BJ (cell line): ENCODE data around the gene CTR9. TPM values are rescaled to one million over a fixed set of nuclear protein-coding genes. Genes with fewer than 3 reads are reported as not detected.

Experiments used
- CTCF ChIA-PET: fragments of 350-600 bp; formaldehyde crosslinking; extraction: SDS; loops from one replicate; lab custom pipeline; 2021; ENCODE audit warnings: antibody characterized with exemption, inconsistent platforms; lab: Yijun Ruan, JAX
- POLR2A ChIA-PET: fragments of 300-600 bp; sonication (Branson Sonifier 250); formaldehyde crosslinking; extraction: SDS; loops from one replicate; lab custom pipeline; 2021; ENCODE audit warnings: antibody characterized with exemption; lab: Charles Lee
- DNase-seq: peaks from one replicate; pipeline ENCODE4 v3.0.0-alpha.2; 2011; ENCODE audit warnings: low read depth
- H3K27me3 ChIP-seq: 2 replicates; pipeline ENCODE4 v1.6.0; 2011; ENCODE audit warnings: low read length; ENCODE audit not compliant: control insufficient read depth, insufficient read depth
- H3K36me3 ChIP-seq: 2 replicates; pipeline ENCODE4 v1.5.1; 2011; ENCODE audit warnings: low read length; ENCODE audit not compliant: control insufficient read depth, insufficient read depth
- H3K4me3 ChIP-seq: 2 replicates; pipeline ENCODE4 v1.5.1; 2011; ENCODE audit warnings: low read depth, mild to moderate bottlenecking, control low read depth, low read length
- polyA plus RNA-seq: library from polyadenylated mRNA; depleted of rRNA; stranded (reverse); fragments of >200 nt; gene quantifications from 2 replicates; pipeline ENCODE4 v1.2.3, GENCODE V29; 2011
- TF ChIP-seq, protein P1 (sequence below): IDR thresholded peaks from 2 replicates; pipeline ENCODE4 v1.5.1; 2011; ENCODE audit warnings: low read depth, mild to moderate bottlenecking, control low read depth, inconsistent platforms, low read length, moderate library complexity; ENCODE audit not compliant: insufficient read depth

The CTR9 gene
- polyA plus RNA-seq, 1 experiment, result 6.6 TPM

- no peak for DNase-seq
- TF ChIP-seq, protein P1, sequence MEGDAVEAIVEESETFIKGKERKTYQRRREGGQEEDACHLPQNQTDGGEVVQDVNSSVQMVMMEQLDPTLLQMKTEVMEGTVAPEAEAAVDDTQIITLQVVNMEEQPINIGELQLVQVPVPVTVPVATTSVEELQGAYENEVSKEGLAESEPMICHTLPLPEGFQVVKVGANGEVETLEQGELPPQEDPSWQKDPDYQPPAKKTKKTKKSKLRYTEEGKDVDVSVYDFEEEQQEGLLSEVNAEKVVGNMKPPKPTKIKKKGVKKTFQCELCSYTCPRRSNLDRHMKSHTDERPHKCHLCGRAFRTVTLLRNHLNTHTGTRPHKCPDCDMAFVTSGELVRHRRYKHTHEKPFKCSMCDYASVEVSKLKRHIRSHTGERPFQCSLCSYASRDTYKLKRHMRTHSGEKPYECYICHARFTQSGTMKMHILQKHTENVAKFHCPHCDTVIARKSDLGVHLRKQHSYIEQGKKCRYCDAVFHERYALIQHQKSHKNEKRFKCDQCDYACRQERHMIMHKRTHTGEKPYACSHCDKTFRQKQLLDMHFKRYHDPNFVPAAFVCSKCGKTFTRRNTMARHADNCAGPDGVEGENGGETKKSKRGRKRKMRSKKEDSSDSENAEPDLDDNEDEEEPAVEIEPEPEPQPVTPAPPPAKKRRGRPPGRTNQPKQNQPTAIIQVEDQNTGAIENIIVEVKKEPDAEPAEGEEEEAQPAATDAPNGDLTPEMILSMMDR, result no peak
- ChIA-PET CTCF (interaction anchor here (0.9 to 1.7 kb wide), 4 partner anchors 8 to 991 kb away, joined by 3 to 7 read pairs (median 4); no protein-coding TSS in a partner anchor), POLR2A (interaction anchor here (0.6 kb wide), 1 partner anchor 61 kb away, joined by 4 read pairs; no protein-coding TSS in a partner anchor)
- Histone ChIP-seq H3K36me3 (peaks cover 9% of the 10 kb centered on the region), H3K4me3 (no peak overlapping the region), H3K27me3 (no peaks in the 10 kb centered on the region)
These were observed 45.1 kb downstream of the CTR9 start for GRCh38 chr11:10796191-10796590.

DNA sequence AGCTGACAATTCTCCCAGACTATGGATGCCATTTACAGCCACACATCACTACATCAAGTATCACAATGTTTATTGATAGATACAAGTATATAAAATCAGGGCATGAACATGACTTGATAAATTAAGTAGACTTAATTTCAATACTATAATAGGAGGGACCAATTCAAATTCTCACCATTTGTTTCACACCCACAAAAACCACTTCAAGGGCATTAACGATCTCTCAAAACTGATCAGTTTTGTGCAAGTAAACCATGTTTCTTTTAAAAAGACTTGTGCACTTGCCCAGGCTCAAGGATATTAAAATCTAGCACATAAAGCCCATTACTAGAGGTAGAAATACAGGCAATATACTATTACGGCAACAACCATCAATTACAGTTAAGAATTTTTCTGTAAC, 46.0 kb downstream of the CTR9 start:
- TF ChIP-seq, protein P1, result no peak
- CTCF ChIA-PET, result interaction anchor here (0.9 to 1.7 kb wide), 2 partner anchors 230 to 990 kb away, joined by 3 to 5 read pairs; no protein-coding TSS in a partner anchor
- no peak for DNase-seq
- Histone ChIP-seq H3K4me3 (no peak overlapping the region), H3K36me3 (peaks cover 10% of the 10 kb centered on the region), H3K27me3 (no peaks in the 10 kb centered on the region)
- POLR2A ChIA-PET, result no interaction called here

DNA sequence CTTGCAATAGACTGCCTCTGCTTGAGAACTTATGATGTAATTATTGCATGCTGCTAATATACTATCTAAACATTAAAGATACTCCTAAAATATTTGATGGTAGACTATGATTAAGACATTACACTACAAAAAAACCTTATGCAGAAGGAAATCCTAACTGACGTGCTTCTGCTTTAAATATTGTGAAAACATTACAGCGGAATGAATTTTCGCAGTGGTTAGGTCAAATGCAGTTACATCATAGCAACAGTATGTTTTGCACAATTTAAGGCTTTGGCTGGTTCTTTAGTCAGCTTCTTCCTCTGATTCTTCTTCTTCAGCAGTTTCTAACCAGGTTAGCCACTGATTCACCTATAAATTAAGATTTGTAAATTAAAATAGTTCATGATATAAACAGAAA, 46.5 kb downstream of the CTR9 start:
- CTCF ChIA-PET, result interaction anchor here (1.5 to 1.7 kb wide), 2 partner anchors 27 to 223 kb away, joined by 4 to 8 read pairs; no protein-coding TSS in a partner anchor
- Histone ChIP-seq H3K4me3 (no peak overlapping the region), H3K36me3 (peaks cover 12% of the 10 kb centered on the region), H3K27me3 (no peaks in the 10 kb centered on the region)
- TF ChIP-seq, protein P1, result no peak
- POLR2A ChIA-PET, result no interaction called here
- DNase-seq, result no peak

GRCh38 chr11:10798330-10798928, 47.4 kb downstream of the CTR9 start:
- DNase-seq, result no peak
- CTCF ChIA-PET, result interaction anchor here (0.5 to 1.7 kb wide), 6 partner anchors 16 to 989 kb away, joined by 3 to 8 read pairs (median 4); no protein-coding TSS in a partner anchor
- TF ChIP-seq, protein P1, result no peak
- no peak overlapping the region for H3K4me3 ChIP-seq
- H3K27me3 ChIP-seq, result no peaks in the 10 kb centered on the region
- H3K36me3 ChIP-seq, result peaks cover 19% of the 10 kb centered on the region
- POLR2A ChIA-PET, result interaction anchor here (1.1 kb wide), 1 partner anchor 11 kb away, joined by 4 read pairs; the partner anchor contains the start of gene EIF4G2

GRCh38 chr11:10800292-10800691, 49.2 kb downstream of the CTR9 start:
- ChIA-PET POLR2A (no interaction called here), CTCF (interaction anchor here (1.0 to 2.2 kb wide), 3 partner anchors 8 to 227 kb away, joined by 3 to 15 read pairs (median 4); partner anchors contain the start of gene EIF4G2)
- DNase-seq, result no peak
- H3K4me3 ChIP-seq, result no peak overlapping the region
- H3K36me3 ChIP-seq, result peaks cover 23% of the 10 kb centered on the region
- TF ChIP-seq, protein P1, result no peak
- no peaks in the 10 kb centered on the region for H3K27me3 ChIP-seq
